ENCODE measurements around the gene SSBP3.

Gene SSBP3

DNA sequence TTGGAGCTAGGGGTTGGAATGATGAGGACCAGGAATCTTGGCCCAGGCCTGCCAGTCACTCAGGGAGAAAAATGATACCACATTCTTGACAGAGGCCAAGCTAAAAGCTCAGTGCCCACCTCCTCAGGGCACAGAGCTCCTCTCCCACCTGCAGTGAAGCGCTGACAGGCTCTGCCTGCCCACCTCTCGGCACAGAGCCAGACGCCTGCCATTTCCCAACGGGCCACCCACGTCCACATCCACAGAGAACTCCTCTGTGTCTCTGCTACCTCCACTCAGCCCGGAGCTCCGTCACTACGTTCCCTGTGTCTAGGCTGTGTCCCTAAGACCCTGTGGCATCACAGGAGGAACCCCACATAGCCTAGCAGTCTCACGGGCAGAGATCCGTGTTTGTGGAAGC is 145.4 kb downstream of the SSBP3 start:
- DNase-seq, result no peak

DNA sequence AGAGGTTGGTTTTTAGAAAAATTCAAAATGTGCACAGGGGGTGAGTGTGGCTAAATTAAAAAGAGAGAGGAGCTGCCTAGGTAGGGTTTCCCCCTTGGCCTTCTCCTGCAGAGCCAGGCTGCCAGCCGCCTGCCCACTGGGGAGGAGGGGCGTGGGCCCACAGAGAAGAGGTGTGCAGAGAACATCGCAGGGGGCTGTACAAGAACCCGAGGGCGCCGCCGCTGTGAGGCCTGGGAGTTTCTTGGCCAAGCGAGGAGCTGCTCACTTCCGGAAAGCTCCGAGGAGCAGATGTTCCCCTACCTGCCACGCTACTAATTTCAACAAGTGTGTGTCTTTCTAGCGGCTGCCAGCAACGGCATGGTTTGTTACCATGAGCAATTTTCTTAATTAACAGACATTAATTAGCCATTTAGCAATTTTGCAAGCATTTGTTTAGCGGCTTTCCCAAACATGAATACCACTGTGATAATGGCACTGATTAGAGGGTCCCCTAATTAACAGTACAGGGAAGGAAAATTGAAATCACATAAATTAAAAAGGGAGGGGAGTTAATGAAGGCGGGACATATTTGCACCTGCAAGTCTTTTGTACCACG is 146.6 kb downstream of the SSBP3 start:
- DNase-seq, result no peak

DNA sequence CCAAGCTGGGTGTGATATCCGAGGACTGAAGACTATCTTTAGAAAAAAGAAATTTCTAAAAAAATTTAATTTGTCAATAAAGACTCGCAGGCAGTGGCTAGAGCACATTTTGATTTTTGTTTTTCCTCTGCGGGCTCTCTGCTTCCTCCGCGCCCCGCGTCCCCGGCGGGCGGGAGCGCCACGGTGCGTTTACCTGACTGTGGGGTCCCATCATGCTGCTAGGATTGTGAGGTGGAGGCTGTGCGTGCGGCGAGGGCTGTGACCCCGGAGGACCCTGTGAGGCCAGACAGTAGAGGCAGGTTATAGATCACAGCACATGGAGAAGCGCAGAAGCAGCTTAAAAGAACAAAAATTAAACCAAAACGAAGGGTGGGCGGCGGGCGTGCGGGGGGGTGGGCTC is 148.3 kb downstream of the SSBP3 start:
- no peak for DNase-seq

DNA sequence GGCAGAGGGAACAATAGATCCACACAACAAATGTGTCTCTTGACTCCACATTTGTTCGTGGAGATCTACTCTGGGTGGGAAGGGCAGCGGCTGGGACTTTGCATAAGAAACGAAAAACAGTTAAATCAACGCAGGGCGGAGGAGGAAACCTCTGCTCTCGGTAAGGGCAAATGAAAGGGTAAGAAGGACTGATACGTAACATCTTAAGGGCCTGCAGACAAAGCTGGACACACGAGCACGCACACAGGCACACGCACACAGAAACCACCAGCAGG is 148.9 kb downstream of the SSBP3 start:
- no peak for DNase-seq

DNA sequence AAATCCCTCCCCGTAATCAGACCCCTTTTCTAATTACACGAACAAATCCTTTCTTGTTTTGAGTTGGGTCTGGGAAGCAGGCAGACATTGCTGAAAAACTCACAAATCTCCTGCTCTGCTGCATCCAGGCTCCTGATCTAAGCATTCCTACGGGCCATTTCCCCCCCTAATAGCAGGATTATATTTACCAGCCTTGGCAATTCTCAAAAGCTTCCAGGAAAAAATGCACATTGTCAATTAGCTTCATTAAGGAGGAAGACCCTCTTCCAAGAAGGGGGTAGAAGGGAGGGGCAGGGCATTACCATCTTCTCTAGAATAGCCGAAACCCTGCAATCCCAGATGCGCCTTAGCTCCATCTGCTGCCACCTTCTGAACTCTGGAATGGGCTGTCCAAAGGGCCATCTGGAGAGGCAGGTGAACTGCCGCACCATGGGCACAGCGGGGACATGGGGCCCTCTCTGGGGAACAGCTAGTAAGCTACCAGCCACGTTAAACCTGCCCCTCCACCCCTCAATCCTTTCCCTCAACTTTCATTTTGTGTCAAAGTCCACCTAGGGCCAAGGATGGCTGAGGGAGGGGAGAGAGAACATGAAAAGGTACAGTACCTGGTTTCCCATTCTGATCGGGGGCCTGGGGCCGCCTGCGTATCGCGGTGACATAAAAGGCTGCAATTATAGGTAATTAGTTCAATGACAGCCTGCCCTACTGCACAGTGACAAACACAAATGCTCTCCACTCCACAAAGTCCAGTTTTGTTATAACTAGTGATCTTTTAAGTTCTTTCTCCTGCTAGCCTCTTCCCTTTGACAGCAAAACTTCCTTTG is 149.5 kb downstream of the SSBP3 start:
- DNase-seq, result no peak

DNA sequence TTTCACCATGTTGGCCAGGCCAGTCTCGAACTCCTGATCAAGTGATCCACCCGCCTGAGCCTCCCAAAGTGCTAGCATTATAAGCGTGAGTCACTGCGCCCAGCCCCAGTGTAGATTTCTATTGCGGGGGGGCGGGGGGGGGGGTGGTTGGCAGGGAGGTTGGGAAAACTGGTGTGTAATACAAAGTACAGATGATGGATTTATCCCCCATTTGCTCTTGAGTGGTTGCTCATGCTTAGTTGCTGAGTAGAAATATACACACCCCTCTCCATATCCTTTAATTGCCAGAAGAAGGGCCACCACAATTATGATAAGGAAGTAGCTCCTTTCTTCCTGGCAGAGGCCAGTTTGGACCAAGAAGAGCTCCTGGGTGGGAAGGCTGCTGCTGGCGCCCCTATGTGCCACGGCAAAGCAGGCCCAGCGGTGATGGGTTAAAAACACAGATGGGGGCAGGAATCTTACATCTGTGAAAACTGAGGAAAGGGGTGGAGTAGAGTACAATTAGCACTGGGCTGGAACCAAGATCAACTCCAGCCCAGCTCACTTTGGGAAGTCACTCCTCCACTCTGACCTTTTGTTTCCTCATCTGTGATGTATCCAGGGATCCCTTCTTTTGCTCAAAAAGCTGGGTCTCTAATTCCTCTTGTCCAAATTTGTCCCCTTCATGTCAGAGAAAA is 151.0 kb downstream of the SSBP3 start:
- peak; percentile 28 for DNase-seq

DNA sequence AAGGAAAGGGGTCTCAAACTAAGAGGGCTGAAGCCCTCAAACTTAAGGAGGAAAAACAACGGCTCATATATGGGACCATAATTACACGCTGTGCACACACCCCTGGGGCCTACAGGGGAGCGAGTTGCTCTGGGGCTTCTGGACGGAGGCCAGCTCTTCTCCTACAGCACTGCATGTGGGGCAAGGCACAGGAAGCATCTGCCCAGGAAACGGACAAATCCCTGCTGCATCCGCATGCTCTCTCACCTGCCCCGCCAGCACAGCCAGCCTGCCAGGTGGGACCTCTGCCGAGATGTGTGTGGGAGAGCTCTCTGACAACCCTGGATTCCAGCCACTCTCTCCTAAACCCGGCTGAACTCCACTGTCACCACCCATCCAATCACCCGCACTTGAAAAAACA is 152.1 kb downstream of the SSBP3 start:
- peak; percentile 43 for DNase-seq

DNA sequence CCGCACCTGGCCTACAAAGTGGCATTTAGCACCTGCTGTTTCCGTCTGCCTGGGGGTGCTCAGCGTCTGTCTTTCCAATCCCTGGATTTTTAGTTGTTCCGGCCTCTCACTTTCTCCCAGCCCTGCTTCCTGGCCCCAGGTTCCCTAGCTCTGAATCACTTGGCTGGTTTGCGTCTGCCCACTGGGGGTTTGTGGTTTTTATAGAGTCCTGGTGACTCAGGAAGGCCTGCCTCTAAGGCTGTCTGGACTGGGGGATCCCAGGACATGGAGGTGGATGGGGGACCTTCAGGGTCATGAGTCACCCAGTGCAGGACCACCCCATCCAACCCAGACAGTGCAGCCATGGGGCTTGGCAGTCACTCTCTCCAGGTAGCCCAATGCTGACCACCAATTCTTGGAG is 152.7 kb downstream of the SSBP3 start:
- DNase-seq, result peak; percentile 94

DNA sequence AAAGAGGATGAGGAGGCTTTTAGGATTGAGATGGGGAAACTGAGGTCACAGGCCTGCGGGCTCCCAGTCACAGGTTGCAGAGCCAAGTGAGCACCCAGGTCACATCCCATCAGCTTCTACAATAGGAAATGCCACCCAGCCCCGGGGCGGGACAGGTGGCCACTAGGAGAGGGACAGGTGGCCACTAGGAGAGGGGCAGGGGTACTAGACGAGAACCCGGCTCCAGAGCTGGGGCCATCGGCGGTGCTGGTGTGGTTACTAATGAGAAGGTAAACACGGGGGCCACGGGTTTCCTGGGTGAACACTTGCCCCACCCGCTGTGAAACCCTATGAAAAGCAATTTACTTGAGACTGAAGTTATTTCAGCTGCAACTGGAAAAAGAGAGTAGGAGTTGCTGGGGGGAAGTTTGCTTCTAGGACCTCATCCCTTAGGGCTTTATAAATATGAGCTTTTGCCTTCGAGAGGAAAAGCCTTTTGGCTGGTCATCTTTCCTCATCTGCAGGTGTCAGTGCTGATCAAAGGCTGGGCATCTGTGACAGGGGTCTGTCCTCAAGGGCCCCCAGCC is 153.7 kb downstream of the SSBP3 start:
- DNase-seq, result no peak

DNA sequence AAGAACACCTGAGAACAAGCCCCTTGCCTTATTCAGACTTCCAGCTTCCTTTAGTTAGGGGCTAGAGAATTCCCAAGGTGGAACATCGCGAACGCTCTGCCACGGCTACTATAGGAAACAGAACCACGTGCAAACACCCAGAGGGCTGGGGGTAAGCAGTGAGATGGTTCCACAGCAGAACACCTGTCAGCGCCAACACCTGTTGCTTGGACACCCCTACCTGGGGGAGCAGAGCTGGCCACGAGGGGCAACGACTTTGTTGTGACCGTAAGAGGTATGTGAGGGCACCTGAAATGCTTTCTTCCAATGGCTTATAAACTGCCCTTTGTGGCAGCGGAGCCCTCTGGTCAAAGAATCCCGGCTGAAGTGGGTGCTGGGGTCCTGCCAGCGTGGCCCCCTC is 155.5 kb downstream of the SSBP3 start:
- no peak for DNase-seq

DNA sequence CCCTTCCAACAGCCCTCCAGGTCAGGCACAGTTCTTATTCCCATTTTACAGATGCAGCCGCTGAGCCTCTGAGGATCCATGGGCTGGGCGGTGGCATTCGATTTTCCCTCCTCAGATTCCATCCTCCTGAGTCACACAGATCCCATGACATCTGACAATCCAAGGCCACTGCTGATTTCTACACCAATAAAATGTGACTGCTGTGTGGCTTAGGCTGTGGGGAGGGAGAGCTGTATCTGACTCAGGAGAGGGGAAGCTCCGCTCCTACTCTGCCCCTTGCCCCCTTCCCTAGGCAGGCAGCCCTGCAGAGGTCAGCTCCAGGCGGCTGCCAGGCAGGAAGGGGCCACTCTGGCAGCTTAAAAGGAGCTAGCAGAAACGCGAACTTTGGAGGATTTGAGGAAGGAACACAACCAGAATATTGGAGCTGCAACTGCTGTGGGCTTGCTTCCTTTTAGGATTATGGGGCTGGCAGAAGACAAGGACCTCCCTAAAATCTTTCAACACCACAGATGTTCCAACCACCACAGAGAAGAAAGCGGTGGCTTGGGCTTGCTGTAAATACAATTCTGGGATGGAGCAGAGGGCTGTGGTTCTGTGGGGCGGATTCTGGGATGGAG is 156.3 kb downstream of the SSBP3 start:
- DNase-seq, result peak; percentile 73

DNA sequence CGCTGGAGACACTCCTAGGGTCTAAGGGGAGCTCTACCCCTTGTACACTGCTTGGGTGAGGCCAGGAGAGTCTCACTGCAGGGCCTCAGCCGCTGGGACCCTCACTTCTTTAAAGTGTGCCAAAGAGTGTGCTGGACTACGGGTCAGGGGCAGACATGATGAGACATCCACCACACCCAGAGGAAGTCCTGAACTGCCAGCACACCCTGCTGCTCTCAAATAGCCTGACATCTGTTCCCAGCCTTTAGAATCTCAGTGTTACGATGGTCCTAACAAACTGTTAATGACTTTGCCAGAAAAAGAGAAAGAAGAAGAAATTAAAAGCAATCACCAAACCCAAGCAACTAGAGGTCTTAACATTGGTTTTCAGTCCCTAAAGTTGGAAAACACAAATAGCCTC is 157.2 kb downstream of the SSBP3 start:
- DNase-seq, result no peak

DNA sequence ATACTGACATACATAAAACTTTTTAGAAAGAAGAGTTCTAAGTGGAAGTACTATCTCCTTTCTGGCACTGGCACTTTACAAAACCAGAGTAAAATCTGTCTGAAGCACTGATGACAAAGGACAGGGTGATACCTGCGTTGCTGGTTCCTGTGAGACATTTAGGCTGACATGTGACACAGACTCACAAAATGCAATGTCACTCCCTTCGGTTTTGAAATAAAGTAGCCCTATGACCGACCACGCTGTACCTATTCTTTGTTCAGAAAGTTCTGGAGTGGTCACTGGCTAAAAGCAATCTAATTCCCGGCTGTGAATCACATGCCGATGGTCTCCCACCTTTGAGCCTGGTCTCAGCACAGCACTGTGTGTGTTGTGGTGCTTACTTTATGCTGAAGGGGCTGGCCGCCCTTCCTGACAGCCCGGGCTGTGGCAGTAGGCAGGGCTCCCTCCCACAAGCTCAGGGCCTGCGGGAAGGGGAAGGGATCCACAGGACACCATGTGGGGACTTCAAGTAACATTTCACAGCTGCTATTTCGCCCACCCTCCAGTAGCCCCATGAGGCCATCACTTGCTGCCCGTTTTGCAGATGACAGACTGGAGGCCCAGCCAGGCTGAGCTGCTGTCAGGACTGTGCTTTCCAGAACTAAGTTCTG is 158.2 kb downstream of the SSBP3 start:
- DNase-seq, result no peak

DNA sequence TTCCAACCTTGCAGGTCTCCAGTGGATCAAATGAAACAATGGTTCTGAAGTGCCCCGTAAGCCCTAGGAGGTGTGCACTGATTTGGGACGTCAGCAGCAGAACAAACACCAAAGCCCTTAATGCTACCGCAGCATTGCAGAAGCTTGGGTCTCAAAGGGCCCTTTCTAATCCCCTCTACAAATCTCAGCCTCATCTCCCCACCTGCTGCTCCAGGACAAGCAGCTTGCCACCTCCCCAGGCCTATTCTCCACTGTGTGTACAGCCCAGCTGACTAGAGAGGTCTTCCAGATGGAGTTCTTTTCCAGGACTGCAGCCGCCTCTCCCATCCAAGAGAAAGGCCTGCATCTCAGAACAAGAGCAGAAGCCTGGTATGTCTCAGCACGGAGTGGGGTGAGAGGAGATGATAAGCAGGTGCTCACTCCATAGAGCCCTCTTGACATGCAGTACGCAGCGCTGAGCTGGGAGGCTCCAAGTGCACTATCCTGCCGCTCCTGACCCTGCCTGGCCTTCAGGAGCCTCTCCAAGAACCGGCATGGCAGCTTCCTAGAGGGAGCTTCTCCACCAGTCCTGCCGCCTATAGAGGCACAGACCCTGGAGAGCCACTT is 160.0 kb downstream of the SSBP3 start:
- DNase-seq, result no peak

DNA sequence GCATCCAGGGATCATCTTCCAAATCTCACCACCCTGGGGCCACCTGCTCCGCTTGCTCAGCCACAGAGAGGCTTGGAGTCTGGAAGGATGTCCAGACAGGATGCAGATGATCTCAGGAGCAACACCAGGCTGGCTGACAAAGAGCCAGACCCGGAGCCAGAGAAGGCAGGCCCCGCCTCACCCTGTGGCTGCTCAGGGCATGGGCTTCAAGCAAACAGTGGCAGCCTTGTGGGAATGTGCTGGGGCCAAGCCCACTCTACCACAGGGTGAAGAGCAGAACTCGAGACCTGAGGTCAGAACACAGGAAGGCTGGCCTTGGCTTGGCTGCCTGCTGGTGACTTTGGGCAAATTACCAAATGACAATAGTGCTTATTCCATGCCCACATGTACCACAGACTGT is 160.7 kb downstream of the SSBP3 start:
- DNase-seq, result no peak

DNA sequence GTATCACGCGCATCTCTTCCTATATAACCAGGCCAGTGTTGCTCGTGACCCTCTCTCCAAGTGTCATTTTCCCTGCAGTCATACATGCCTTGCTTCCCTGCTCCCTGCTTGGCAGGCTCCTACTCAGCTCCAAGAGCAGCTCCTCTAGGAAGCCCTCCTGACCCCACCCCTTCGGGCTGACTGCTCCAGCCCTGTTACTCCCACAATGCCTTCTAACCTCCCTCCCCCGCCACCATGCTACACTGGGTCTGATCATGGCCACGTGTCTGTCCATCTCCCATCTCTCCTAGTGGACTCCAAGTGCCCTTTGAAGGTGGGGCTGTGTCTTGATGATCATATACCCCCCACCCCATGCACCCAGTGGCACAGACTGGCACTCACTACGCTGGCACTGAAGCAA is 161.5 kb downstream of the SSBP3 start:
- DNase-seq, result no peak

DNA sequence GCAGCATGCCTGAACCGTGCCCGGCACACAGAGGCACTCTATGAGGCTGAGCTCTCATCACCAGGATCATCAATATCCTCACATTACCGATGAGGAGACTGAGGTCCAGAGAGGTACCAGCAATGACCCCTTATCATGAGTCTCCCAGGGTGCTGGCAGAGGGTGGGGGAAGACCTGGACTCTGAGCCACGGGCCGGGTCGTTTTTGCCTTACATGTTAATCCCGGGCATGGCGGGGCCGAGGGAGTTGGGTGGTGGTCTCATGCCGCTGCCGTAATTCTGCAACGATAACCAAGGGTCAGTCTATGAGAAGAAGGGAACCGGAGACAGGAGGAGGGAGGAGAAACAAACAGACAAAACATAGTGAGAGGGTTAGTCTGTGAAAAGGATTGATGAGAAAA is 163.2 kb downstream of the SSBP3 start:
- DNase-seq, result no peak

DNA sequence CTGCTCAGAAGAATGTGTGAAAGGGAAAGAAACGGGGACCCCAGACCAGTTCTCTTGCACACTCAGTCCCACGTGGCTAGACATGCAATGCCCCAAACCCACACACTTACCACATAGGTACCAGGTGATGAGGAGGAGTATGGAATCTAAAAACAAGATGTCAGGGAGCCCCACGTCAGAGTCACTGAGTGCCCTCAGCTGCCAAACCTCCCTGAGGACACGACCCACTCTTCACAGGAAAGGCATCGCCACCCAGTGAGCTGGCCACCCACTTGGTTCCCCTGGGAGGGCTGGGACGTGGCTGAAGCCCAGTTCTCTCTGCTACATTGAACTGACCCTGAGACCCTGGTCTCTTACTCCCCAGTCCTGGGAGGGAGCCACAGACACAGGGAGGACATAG is 164.8 kb downstream of the SSBP3 start:
- no peak for DNase-seq

DNA sequence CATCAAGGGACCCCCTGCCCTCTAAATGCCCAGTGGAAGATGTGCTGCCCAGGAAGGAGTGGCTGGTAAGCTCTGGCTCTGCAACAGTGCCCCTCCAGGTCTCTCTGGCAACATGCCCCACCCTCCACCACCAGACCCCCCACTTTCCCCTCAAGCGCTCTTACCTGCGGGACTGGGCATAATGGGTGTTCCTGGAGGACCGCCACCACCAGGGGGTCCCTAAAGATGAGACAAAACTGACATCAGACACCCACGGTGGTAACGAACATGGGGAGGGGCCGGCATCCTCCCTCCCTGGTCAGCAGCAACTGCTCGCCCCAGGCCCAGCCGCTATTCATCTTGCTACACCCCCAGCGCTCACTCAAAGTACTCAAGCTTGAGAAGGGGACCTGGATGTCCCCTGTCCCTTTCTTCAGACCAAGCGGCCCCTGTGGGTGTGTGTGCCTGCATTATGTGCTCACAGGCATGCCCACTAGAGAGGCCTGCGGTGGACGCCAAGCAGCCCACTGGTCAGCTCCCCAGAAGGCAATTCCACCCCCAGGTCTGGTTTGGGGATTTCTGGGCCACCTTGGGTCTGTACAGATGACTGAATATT is 165.4 kb downstream of the SSBP3 start:
- DNase-seq, result no peak

DNA sequence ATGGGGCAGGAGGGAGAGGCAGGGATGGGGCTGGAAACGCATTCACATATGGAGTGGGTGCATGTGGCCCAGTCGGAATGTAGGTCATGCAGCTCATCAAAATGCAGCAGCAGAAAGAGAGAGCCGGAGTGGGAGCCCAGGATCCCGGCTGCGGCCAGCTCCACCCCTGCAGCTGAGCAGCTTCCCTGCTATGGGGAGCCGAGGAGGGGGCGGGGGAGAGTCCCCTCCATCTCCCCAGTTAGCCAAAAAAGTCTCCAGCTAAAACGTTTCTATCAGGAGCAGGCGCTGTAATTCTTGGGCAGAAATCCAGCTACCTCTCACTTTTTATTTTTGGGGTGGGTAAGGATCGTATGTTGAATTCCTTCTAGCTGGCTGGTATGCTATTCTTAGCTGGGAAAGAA is 166.6 kb downstream of the SSBP3 start:
- DNase-seq, result no peak

DNA sequence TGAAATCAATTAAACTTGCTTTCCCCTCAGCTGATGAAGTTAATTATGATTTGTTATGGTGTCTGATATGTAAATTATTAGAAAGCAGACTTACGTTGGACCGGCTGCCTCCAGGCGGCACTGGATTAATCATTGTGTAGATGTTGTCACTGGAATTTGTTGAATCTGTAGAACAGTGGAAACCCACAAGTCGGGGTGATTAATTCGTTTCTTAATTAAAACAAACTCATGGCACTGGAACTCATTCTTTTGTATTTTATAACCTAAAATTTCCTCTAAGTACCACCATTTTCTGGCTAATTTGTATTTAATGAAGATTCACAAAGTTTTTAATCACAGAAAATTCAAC is 167.2 kb downstream of the SSBP3 start:
- DNase-seq, result no peak

DNA sequence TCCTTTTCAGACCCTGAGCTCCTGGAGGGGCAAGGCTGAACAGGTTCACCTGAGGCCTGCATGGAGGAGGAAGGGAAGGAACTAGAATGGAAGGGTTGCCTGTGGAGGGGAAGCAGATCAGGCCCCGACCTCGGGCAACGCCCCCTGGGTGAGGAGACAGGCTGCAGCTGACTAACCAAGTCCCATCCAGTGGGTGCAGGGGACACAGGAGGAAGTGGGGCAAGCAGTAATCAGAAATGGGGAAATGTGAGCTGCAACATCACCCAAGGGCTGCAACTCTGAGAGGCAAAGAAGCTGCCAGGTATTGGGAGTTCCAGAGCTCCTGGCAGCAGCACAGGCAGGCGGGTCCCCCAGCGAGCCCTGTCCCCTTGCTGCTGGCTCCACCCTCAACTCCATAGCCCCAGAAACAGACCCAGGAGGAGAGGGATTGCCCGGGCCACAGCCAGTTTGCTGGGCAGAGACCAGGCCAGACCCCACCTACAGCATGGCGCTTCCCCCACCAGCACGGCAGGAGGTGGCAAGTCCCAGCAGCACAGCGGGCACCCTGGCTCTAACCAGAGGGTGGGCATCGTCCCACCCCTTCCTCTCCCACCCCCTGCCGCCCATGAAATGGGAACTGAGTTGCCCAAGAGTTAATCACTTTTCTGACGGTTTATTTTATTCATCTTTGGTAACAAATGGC is 167.7 kb downstream of the SSBP3 start:
- no peak for DNase-seq
